SU-DHL-6 (cell line): ENCODE data around the gene FYCO1.

Source experiments
- H2AFZ ChIP-seq: fragments of 200-600 bp; sonication (generic); 2 replicates; pipeline ENCODE4 v1.6.1; 2014; ENCODE audit warnings: low read depth, mild to moderate bottlenecking, moderate library complexity, mixed read lengths, antibody characterized with exemption, low read length; ENCODE audit not compliant: severe bottlenecking
- H3F3A ChIP-seq: fragments of 200-600 bp; shearing (Covaris generic); 2 replicates; pipeline ENCODE4 v1.6.0; 2016; ENCODE audit warnings: antibody characterized with exemption, mild to moderate bottlenecking; ENCODE audit not compliant: insufficient read depth
- H3K27ac ChIP-seq: fragments of 200-600 bp; sonication (generic); 2 replicates; pipeline ENCODE4 v1.5.1; 2016; ENCODE audit warnings: low read depth, mild to moderate bottlenecking, low read length, moderate library complexity, mixed read lengths
- H3K27me3 ChIP-seq: fragments of 200-600 bp; sonication (generic), shearing (Covaris generic); 2 replicates; pipeline ENCODE4 v1.6.0; 2014; ENCODE audit warnings: mild to moderate bottlenecking, low read length
- H3K36me3 ChIP-seq: fragments of 200-600 bp; sonication (generic); 2 replicates; pipeline ENCODE4 v1.6.1; 2014; ENCODE audit warnings: mild to moderate bottlenecking, low read length, mixed read lengths
- H3K4me2 ChIP-seq: fragments of 300-600, 200-600 bp; shearing (Covaris generic), sonication (generic); 2 replicates; pipeline ENCODE4 v1.6.0; 2014; ENCODE audit warnings: low read length, low read depth, mild to moderate bottlenecking; ENCODE audit not compliant: poor library complexity, severe bottlenecking
- H3K4me3 ChIP-seq: fragments of 200-600 bp; sonication (generic); 2 replicates; pipeline ENCODE4 v1.5.1; 2014; ENCODE audit warnings: antibody characterized with exemption, low read length, mild to moderate bottlenecking, mixed read lengths; ENCODE audit not compliant: insufficient read depth, poor library complexity, severe bottlenecking
- H3K79me2 ChIP-seq: fragments of 200-600 bp; sonication (generic); 2 replicates; pipeline ENCODE4 v1.6.1; 2014; ENCODE audit warnings: mild to moderate bottlenecking, low read length, moderate library complexity; ENCODE audit not compliant: insufficient read depth
- H3K9ac ChIP-seq: fragments of 200-600 bp; sonication (generic); 2 replicates; pipeline ENCODE4 v1.7.0; 2014; ENCODE audit warnings: mild to moderate bottlenecking, low read length
- H3K9me2 ChIP-seq: fragments of 200-600 bp; sonication (generic); replicated peaks from 2 replicates; pipeline ENCODE4 v1.6.1; 2014; ENCODE audit warnings: low read length; ENCODE audit not compliant: insufficient read depth
- H3K9me3 ChIP-seq: fragments of 200-600 bp; sonication (generic); 2 replicates; pipeline ENCODE4 v1.6.1; 2014; ENCODE audit warnings: low read length, mixed read lengths; ENCODE audit not compliant: insufficient read depth
- H4K20me1 ChIP-seq: fragments of 200-600 bp; sonication (generic); 2 replicates; pipeline ENCODE4 v1.6.1; 2014; ENCODE audit warnings: low read depth, mild to moderate bottlenecking, antibody characterized with exemption, low read length, moderate library complexity, mixed read lengths
- CTCF ChIP-seq: fragments of 200-600 bp; sonication (generic); IDR thresholded peaks from one replicate; pipeline ENCODE4 v1.5.1; 2017; ENCODE audit warnings: antibody characterized with exemption, mild to moderate bottlenecking, low read length, moderate library complexity; ENCODE audit not compliant: insufficient read depth, poor library complexity, severe bottlenecking
- EZH2phosphoT487 ChIP-seq: fragments of 200-600 bp; sonication (generic), shearing (Covaris generic); conservative IDR thresholded peaks from 2 replicates; pipeline ENCODE4 v1.6.1; 2018; ENCODE audit warnings: mild to moderate bottlenecking, antibody characterized with exemption, low read length, moderate library complexity, mixed read lengths

The FYCO1 gene

DNA sequence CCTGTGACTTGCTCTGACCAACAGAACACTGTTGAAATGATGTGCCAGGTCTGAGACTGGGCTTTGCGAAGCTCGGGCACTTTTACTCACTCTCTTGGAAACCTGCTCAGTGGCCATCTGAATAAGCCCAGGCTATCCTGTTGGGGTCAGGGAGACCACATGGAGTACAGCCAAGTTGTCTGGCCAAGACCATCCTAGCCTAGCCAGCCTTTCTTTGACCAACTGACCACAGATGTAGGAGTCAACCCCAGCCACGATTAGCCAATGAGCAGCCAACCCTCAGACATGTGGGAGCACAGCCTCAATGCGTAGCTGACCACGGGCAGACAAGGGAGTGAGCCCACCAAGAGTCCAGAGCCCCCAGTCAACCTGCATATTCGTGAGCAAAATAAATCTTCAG lies 83.2 kb downstream of the FYCO1 start:
- no peaks in the 10 kb centered on the region for H4K20me1 ChIP-seq
- H3K4me2 ChIP-seq: no peak overlapping the region
- no peak overlapping the region for H2AFZ ChIP-seq
- H3K27me3 ChIP-seq: no peaks in the 10 kb centered on the region
- H3K9me3 ChIP-seq: no peaks in the 10 kb centered on the region
- H3K79me2 ChIP-seq: no peaks in the 10 kb centered on the region
- H3F3A ChIP-seq: no peaks in the 10 kb centered on the region
- H3K9me2 ChIP-seq: no peaks in the 10 kb centered on the region
- TF ChIP-seq EZH2phosphoT487 (no peak), CTCF (no peak)
- H3K36me3 ChIP-seq: no peaks in the 10 kb centered on the region
- no peak overlapping the region for H3K27ac ChIP-seq
- H3K9ac ChIP-seq: no peak overlapping the region
- H3K4me3 ChIP-seq: no peak overlapping the region

GRCh38 chr3:45911511-45912226 lies 84.0 kb downstream of the FYCO1 start:
- H4K20me1 ChIP-seq: no peaks in the 10 kb centered on the region
- TF ChIP-seq EZH2phosphoT487 (no peak), CTCF (no peak)
- no peaks in the 10 kb centered on the region for H3K9me2 ChIP-seq
- H3K27ac ChIP-seq: no peak overlapping the region
- no peaks in the 10 kb centered on the region for H3F3A ChIP-seq
- no peak overlapping the region for H2AFZ ChIP-seq
- no peak overlapping the region for H3K4me2 ChIP-seq
- H3K36me3 ChIP-seq: no peaks in the 10 kb centered on the region
- no peaks in the 10 kb centered on the region for H3K9me3 ChIP-seq
- H3K9ac ChIP-seq: no peak overlapping the region
- H3K27me3 ChIP-seq: no peaks in the 10 kb centered on the region
- no peaks in the 10 kb centered on the region for H3K79me2 ChIP-seq
- no peak overlapping the region for H3K4me3 ChIP-seq

- H3K27me3 ChIP-seq: no peaks in the 10 kb centered on the region
- no peak overlapping the region for H3K9ac ChIP-seq
- H3K9me3 ChIP-seq: no peaks in the 10 kb centered on the region
- no peak overlapping the region for H3K27ac ChIP-seq
- H2AFZ ChIP-seq: no peak overlapping the region
- H3K79me2 ChIP-seq: no peaks in the 10 kb centered on the region
- TF ChIP-seq EZH2phosphoT487: no peak
- TF ChIP-seq CTCF: no peak
- no peaks in the 10 kb centered on the region for H3K9me2 ChIP-seq
- H4K20me1 ChIP-seq: no peaks in the 10 kb centered on the region
- H3F3A ChIP-seq: no peaks in the 10 kb centered on the region
- no peak overlapping the region for H3K4me3 ChIP-seq
- no peaks in the 10 kb centered on the region for H3K36me3 ChIP-seq
- no peak overlapping the region for H3K4me2 ChIP-seq
Measured at GRCh38 chr3:45910892-45911291, 84.7 kb downstream of the FYCO1 start.
